Fibroblast of upper back skin (primary cell): ENCODE results near the gene SLC2A5.

Experiments used
- DNase-seq: peaks from one replicate; pipeline ENCODE4 v3.0.0-alpha.2; 2013

SLC2A5 gene

GRCh38 chr1:9087411-9088125, 18.1 kb upstream of the SLC2A5 start:
- no peak for DNase-seq

- peak; percentile 55 for DNase-seq
These were observed 17.4 kb upstream of the SLC2A5 start for GRCh38 chr1:9086796-9087195.

GRCh38 chr1:9086045-9086444, 16.6 kb upstream of the SLC2A5 start:
- DNase-seq, result no peak

GRCh38 chr1:9085306-9085940, 16.0 kb upstream of the SLC2A5 start:
- DNase-seq, result no peak

- no peak for DNase-seq
These were observed 15.5 kb upstream of the SLC2A5 start for GRCh38 chr1:9084906-9085305.

DNA sequence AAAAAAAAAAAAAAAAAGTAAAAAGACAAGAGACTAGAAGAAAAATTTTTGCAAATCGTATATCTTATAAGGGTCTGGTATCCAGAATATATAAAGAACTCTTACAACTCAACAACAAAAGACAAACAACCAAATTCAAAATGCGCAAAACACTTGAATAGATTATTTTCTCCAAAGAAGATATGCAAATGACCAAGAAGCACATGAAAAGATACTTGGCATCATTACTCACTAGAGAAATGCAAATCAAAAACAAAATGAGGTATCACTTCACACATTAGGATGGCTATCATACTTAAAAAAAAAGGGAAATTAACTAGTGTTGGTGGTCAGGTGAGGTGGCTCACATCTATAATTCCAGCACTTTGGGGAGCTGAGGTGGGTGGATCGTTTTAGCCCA, 12.0 kb upstream of the SLC2A5 start:
- DNase-seq, result no peak

- DNase-seq, result no peak
These were observed 11.4 kb upstream of the SLC2A5 start for GRCh38 chr1:9080705-9081291.

GRCh38 chr1:9079988-9080704, 10.7 kb upstream of the SLC2A5 start:
- DNase-seq, result no peak

DNA sequence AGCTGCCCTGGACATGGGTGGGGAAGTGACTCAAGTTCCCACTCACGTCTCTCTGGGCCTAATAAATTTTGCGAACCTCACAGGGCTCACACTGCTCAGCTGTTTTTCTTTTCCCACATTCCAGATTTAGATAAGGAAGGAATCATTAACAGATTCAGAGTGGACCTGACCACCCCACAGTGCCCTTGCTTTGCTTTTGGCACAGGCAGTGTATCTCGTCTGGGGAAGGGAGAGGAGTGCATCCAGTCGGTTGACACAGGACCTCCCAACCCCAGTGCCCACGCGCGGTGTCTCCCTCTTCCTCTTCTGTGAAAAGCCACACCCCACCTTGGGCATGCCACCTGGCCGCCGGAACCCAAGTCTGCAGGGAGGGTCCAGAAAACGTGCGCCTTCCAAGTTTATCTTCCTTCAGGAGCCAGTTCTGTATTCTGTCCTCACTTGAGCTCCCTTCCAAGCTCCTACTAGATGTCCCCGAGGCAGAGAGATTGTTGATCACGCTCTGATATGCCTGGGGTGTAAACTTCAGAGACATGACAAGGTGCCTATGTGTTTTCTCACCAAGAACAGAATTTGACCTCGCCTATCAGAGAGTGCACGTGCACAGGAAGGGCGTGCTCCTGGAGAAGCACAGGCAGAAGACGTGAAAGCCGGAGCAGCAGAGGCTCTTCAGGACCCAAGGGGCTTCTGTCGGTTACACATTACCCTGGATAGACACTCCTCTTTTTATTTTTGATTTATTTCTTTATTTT, 9.5 kb upstream of the SLC2A5 start:
- DNase-seq, result no peak

DNA sequence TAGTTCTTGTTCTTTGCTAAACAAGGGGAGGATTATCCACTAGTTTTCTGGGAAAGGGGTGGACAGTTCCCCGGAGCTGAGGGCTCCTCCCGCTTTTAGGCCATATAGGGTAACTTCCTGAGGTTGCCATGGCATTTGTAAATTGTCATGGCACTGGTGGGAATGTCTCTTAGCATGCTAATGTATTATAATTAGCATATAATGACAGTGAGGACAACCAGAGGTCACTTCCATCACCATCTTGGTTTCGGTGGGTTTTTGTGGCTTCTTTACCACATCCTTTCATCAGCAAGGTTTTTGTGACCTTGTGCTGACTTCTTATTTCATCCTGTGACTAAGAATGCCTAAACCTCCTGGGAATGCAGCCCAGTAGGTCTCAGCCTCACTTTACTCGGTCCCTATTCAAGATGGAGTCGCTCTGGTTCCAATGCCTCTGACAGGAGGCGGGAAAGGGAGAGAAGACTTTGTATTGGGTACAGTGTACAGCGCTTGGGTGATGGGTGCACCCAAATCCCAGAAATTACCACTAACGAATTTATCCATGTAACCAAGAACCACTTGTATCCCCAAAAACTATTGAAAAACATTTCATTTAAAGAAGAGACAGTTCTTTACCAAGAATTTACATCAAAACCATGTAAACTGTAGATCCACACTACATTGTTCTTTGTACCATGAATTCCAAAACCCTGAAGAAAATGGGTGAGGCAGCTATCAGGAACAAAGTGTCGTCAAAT, 8.7 kb upstream of the SLC2A5 start:
- peak; percentile 69 for DNase-seq

DNA sequence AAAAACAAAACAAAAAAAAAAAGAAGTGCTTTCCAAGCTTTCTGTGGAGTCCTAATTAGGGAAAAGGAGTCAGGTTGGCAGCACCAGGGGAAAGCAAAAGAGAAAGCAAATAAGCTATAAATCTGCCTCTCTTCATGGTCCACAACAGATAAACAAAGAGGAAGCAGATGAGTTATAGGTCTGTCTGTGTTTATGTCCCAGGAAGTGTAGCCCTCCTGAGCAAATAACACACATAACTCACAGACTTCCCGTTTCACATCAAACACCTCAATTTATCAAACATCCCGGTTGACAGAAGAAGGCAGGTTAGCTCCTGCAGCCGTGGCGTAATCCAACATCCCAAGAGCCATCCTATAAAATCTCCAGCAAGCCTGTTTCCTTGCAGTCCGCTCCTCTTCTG, 5.6 kb upstream of the SLC2A5 start:
- no peak for DNase-seq

- no peak for DNase-seq
These were observed 3.7 kb upstream of the SLC2A5 start for GRCh38 chr1:9073143-9073542.

- DNase-seq, result no peak
These were observed 2.3 kb upstream of the SLC2A5 start for GRCh38 chr1:9071554-9072235.

DNA sequence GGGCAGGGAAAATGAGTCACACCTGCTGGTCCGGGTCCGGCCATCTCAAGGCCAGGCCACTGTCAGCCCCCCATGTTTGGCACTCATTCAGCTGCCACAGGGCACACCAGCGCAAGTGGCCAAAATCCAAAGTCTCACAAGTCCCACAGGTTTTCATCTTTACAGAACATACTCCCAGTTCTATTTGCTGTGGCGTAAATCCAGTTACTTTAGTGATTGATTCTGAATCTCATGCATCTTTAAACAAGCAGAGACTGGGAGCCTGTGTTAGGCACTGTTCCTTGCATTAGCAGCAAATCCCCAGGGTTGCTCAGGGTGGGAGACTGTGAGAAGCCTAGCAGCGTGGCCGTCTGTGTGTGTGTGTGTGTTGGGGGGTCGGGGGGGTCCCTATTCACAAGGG, 1.1 kb upstream of the SLC2A5 start:
- no peak for DNase-seq

GRCh38 chr1:9068981-9069325, 482 bp downstream of the SLC2A5 start:
- DNase-seq, result no peak

DNA sequence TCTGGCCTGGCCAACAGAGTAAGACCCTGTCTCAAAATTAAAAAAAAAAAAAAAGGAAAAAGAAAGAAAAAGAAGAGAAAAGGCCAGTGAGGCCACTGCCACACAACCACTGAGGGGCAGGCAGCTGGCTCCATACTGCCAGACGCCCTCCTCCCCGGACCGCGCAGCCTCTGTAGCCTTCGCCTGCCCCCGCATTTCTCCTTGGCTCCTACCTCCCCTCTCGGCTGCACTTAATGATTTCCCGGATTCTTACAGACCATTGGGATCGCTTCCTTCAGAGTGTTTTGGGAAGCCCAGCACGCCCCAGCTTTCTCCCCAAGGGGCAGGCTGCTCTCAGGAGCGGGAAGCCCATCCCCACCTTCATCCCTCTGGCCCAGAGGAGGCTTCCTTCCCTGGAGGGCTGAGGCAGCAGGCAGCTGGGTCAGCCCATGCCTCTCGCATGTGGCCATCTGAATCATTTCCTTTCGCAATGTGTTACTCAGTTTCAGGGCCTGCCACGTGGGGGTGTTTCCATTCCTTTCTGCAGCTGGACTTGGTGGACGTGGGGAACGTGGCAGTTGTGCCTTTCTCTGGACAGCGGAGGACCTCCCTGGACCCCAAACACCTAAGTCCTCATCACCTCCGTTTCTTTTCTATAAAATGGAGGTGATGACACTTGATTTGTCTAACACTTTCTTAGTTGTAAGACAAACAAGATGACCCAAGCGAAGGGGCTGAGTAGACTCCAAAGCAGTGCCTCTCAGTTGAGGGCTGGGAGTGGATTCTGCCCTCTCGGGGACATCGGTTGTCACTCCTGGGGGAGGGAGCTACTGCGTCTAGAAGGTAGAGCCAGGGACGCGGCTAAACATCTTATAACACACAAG, 2.3 kb downstream of the SLC2A5 start:
- DNase-seq, result peak; percentile 94

DNA sequence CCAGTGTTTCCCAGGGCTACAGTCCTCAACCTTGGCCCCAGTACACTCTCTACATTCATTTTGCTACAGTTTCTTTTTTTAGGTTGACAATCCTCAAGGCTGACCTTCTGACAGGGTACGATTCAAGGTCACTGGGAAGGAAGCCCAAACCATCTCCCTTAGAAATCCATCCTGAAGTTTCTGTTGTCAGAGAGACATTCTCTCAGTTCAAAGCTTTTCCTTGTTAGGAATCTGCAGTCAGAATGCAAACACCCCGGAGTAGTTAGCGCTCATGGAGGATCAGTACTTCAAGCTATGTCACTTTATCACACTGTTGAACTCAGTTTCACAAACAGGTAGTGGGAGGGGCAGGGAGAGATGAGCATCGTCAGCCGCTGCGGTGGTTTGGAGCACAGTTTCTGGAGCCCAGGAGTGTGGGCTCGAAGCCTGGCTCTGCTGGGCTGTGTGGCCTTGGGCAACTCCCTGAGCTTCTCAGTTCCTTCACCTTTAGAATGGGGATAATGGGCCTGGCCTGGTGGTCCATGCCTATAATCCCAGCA, 4.2 kb downstream of the SLC2A5 start:
- DNase-seq, result no peak

DNA sequence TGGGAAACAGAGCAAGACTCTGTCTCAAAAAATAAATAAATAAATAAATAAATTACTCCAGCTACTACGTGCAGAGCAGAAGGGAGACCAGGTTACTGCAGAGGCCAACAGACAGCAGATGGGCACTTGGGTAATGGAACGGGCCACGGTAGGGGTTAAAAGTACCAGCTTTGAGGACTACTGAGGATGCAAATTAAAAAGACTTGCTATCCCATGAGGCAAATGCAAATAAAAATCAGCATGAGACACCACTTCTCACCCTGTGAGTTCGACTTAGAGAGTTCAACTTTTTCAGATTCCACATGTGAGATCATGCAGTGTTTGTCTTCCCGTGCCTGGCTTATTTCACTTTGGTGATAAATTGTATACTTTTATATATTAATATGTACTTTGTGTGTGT, 6.6 kb downstream of the SLC2A5 start:
- no peak for DNase-seq

DNA sequence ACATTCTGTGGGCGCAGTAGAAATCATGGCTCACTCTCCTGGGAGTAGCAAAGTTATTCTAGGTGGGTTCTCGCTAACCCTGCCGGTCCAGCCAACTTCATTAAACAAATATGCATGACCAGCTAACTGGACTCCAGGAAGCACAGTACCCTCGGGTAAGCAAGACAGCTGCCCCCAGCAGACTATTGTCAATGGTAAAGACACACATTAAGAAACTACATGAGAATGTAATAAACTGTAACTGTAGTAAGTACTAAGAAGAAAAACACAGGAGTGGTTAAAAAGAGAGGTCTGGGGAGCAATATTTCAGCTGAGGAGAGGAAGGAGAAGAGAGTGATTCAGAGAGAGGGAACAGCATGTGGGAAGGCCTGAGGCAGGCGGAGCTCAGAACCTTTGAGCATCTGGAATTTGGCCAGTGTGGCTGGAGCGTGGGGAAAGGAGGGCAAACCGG, 7.4 kb downstream of the SLC2A5 start:
- DNase-seq, result peak; percentile 64

DNA sequence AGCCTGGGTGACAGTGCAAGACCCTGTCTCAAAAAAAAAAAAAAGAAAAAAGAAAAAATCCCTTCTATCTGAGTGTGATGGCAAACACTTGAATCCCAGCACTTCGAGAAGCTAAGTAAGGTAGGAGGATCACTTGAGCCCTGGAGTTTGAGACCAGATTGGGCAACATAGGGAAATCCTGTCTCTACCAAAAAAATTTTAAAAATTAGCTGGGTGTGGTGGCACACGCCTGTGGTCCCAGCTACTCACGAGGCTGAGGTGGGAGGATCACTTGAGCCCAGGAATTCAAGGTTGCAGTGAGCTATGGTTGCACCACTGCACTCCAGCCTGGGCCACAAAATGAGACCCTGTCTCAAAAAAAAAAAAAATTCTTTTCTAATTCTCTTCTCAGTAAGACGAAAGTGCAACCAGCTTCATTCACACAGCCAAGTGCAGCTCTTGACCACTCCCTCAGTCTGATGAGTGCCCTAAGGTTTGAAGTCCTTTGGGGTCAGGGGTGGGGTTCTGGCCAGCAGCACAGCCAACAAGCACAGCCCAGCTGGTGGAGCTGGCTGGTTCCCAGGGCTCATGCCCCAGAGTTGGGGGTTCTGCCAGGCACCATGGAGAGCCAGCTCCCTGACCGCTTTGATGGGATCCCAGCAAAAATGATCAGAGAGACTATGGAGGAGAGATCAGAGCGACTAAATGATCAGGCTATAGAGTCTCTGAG, 8.0 kb downstream of the SLC2A5 start:
- no peak for DNase-seq
